G401.6 (cell line): Measurements from ENCODE around the gene CYSRT1.

ENCODE experiments used
- FAIRE-seq: peaks from 2 replicates; lab custom pipeline; 2012; peaks lifted over from hg19 to GRCh38; lab: Jason Lieb, UNC

Gene CYSRT1

DNA sequence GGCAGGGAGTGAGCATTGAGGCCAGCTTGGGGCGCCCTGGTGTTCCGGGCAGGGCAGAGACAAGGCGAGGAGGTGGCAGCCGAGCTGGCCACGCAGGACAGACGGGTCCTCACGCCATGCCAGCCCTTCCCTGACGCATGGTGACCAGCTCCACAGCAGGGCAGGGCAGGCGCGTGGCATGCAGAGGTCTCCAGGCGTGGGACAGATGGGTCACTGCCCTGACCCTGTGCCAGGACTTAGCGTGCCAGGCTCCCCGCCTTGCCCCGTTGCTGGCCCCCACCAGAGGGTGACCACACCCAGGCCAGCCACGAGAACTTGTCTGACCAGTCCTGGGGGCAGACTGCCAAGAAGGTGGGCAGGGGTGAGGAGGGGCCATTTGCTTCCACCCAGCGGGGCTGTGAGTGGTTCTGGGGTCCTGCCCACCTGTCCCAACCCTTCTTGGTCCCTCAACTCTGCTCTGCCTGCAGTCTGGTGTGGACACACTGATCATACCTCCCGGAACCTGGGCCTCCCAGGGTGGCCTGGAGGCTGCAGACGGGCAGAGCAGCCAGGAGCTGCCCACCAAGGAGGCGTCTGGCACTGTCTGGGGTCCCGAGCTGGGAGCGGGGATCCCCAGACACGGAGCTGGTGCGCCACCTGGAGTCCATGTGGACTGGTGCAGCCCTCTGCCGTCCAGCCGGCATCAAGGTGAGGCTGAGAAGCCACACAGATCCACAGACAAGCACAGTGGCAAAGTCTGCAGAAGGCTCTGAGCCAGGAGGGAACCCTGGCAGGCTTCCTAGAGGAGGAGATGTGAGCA, 2.3 kb downstream of the CYSRT1 start, which contains the start of gene RNF224:
TSS of gene RNF224 (plus strand) at position 449 of the 799 bp plus-strand sequence. CDS start 834 bp downstream, outside the sequence.
- peak; percentile 91 for FAIRE-seq

GRCh38 chr9:137227853-137228505, 3.0 kb downstream of the CYSRT1 start:
- no peak for FAIRE-seq

- FAIRE-seq, result no peak
Observed at GRCh38 chr9:137228506-137228967, 3.6 kb downstream of the CYSRT1 start.

DNA sequence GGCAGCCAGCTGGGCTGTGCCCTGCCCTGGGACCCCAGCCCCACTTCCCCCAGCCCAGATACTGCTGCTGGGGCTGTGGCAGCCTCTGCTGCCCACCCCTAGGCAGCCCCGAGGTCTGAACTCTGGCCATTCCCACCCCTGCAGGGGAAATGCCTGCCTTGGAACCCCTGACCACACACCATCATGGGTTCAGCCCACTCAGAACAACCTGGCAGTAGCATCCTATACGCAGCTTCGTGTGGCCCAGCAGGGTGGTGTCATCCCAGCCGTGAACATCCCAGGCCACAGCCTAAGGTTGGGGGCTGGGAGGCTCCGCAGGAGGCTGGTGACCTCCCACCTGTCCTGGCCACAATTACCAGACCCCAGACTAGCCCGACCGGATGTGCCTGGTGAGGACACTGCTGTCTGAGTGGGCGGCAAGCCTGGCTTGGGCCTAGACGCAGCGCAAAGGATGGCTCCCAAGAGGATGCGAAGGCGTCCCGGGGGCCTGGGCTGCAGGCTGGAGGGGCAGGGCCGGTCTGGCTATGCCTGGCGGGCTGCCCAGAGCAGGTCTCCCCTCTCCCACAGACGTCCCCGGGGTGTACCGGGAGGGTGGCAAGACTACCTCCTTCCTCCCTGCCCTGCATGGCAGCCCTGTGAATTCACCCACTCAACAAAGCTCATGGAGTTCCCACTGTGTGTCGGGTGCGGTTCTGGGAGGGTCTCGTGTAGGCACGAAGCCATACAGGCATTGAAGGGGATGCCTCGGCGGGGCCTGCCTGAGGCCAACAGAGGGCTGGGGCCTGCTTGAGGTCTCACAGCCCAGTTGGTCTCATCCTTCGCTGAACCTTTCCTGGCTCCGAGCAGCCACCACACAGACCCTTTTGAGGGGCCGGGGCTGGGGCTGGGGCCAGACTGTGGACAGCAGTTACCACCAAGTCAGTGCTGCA, 4.3 kb downstream of the CYSRT1 start:
- FAIRE-seq, result no peak

- no peak for FAIRE-seq
Observed at GRCh38 chr9:137229903-137230704, 5.1 kb downstream of the CYSRT1 start.

DNA sequence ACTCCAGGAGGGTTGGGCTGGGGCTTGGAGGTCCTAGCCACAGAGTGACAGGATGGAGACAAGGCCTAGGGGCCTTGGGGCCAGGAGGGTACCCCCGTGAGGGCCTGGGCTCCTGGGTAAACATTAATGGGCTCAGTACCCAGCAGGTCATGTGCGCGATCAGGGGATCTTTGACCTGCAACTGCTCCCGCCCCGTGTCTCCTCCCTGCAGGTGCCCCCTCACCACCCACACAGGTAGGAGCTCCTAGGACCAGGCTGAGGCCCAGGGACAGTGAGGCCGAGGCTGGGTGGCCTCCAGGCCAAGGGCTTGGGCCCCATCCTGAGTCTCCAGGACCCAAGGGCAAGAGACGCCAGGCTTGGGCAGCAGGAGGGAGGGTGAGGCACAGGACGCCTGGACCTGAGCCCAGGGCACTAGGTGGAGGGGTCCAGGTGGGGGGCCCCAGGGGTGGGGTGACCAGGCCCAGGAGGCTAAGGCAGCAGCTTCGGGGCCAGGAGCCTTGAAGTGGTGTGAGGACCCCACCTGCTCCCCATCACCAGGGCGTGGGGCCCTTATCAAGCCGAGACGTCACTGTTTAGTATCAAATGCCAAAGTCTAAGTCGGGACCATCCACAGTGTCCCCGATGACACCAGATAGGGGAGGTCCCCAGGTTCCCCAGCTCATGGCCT, 5.9 kb downstream of the CYSRT1 start, which contains the start of gene SLC34A3:
TSS of gene SLC34A3 (plus strand) at position 197 of the 667 bp plus-strand sequence. CDS start 802 bp downstream, outside the sequence.
- FAIRE-seq, result no peak

DNA sequence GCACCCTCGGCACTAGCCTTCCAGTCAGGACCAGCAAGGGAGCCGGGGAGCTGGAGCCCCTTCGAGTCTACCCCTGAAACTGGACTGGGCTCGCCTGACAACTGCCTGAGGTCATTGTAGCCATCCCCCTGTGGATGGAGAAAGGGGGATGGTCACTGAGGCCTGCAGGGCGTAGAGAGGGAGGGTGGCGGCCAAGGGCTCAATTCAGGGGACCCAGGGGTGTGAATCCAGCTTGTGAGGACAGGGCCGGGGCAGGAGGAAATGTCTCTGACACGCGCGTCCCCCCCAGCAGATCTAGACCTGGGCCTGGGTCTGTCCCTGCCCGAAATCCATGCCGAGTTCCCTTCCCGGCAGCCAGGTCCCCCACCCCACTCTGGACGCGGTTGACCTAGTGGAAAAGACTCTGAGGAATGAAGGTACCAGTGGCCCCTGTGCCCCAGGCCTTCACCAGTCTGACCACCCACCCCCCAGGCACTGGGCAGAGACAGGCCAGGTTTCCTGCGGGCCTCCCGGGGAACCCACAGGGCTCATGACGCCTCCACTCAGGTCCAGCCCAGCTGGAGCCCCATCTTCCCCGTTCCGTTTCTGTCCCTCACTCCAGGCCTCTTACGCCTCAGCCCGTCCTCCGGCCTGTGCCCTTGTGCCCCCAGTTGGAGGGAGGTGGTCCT, 6.5 kb downstream of the CYSRT1 start:
- FAIRE-seq, result no peak

- FAIRE-seq, result no peak
Observed at GRCh38 chr9:137232101-137232500, 7.1 kb downstream of the CYSRT1 start.

GRCh38 chr9:137232510-137232909, 7.5 kb downstream of the CYSRT1 start:
- FAIRE-seq, result no peak

DNA sequence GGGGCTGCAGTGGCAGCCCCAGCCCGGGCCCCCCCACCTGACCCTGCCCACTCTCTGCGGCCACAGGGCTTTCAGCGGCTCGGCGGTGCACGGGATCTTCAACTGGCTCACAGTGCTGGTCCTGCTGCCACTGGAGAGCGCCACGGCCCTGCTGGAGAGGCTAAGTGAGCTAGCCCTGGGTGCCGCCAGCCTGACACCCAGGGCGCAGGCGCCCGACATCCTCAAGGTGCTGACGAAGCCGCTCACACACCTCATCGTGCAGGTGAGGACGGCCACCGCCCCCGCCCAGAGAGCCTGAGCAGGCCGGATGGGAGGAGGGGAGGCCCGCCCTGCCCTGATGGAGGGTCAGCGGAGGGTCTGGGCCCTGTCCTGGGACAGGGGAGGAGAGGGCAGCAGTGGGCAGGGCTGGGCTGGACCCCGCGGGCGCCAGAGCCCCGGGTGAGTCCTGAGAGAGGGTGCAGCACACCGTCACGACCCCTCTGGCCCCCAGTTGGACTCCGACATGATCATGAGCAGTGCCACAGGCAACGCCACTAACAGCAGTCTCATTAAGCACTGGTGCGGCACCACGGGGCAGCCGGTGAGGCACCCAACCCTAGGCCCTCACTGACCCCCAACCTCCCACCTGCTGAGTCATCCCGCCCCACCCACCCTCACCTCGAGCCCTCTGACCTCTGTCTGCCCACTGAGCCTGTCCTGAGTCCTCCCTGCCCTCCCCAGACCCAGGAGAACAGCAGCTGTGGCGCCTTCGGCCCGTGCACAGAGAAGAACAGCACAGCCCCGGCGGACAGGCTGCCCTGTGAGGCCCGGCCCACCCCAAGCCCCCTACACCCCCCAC, 8.4 kb downstream of the CYSRT1 start:
- FAIRE-seq, result no peak

DNA sequence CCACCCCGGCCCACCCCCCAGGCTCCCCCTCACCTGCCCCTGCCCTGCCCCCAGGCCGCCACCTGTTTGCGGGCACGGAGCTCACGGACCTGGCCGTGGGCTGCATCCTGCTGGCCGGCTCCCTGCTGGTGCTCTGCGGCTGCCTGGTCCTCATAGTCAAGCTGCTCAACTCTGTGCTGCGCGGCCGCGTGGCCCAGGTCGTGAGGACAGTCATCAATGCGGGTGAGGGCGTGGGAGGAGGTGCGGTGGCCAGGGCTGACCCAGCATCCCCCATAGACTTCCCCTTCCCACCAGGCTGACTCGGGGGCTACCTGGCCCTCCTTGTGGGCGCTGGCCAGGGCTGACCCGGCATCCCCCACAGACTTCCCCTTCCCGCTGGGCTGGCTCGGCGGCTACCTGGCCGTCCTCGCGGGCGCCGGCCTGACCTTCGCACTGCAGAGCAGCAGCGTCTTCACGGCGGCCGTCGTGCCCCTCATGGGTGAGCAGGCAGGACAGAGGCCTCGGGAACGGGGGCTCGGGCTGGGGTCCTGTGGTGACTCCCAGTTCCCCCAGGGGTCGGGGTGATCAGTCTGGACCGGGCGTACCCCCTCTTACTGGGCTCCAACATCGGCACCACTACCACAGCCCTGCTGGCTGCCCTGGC, 9.2 kb downstream of the CYSRT1 start:
- no peak for FAIRE-seq

GRCh38 chr9:137234758-137235423, 9.9 kb downstream of the CYSRT1 start:
- no peak for FAIRE-seq

GRCh38 chr9:137235424-137236237, 10.7 kb downstream of the CYSRT1 start:
- FAIRE-seq, result no peak

GRCh38 chr9:137236238-137236935, 11.4 kb downstream of the CYSRT1 start:
- no peak for FAIRE-seq

- no peak for FAIRE-seq
Observed at GRCh38 chr9:137236936-137237421, 12.0 kb downstream of the CYSRT1 start.
